GM23338 (cell line): ENCODE results near the gene SLC4A4.

Source experiments
- CREB1 ChIP-seq: fragments of 250-450 bp; sonication (Bioruptor Pico); IDR thresholded peaks from 2 replicates; pipeline ENCODE4 v1.5.0; 2020; ENCODE audit warnings: low read depth, mild to moderate bottlenecking, moderate library complexity
- EZH2 ChIP-seq: fragments of 200-600 bp; sonication (generic); IDR thresholded peaks from one replicate; pipeline ENCODE4 v1.8.0; 2017; ENCODE audit warnings: antibody characterized with exemption, mild to moderate bottlenecking, low read depth; ENCODE audit not compliant: unreplicated experiment
- EZH2phosphoT487 ChIP-seq: fragments of 200-600 bp; sonication (generic); IDR thresholded peaks from one replicate; pipeline ENCODE4 v1.8.1; 2018; ENCODE audit warnings: antibody characterized with exemption; ENCODE audit not compliant: unreplicated experiment
- JUNB ChIP-seq: IDR thresholded peaks from one replicate; pipeline ENCODE4 v1.6.1; 2016; ENCODE audit warnings: antibody characterized with exemption; ENCODE audit not compliant: unreplicated experiment
- NANOG ChIP-seq: IDR thresholded peaks from 2 replicates; pipeline ENCODE4 v1.6.1; 2016; ENCODE audit warnings: antibody characterized with exemption, borderline replicate concordance
- POLR2AphosphoS5 ChIP-seq: IDR thresholded peaks from 2 replicates; pipeline ENCODE4 v1.6.1; 2016; ENCODE audit warnings: antibody characterized with exemption, low read depth
- STAT1 ChIP-seq: IDR thresholded peaks from one replicate; pipeline ENCODE4 v1.6.1; 2016; ENCODE audit warnings: antibody characterized with exemption; ENCODE audit not compliant: unreplicated experiment
- ZNF331 ChIP-seq: fragments of 250-450 bp; sonication (Bioruptor Pico); IDR thresholded peaks from 2 replicates; pipeline ENCODE4 v1.5.0; 2020; ENCODE audit warnings: low read depth, mild to moderate bottlenecking, moderate library complexity
- TF ChIP-seq, protein P1 (sequence below), 2 experiments: fragments of 200-600 bp in 1 of 2; sonication (generic) in 1 of 2; conservative IDR thresholded peaks; 2 replicates each; pipeline versions ENCODE4 v1.5.1 to v1.6.1; 2016 to 2017; ENCODE audit warnings: antibody characterized with exemption in 2 of 2, low read depth in 2 of 2, mild to moderate bottlenecking in 2 of 2, moderate library complexity in 1 of 2
- TF ChIP-seq, protein P2 (sequence below): IDR thresholded peaks from one replicate; pipeline ENCODE4 v1.6.1; 2018; ENCODE audit warnings: antibody characterized with exemption; ENCODE audit not compliant: unreplicated experiment
- TF ChIP-seq, protein P3 (sequence below): IDR thresholded peaks from 2 replicates; pipeline ENCODE4 v1.6.1; 2016; ENCODE audit warnings: antibody characterized with exemption
- TF ChIP-seq, protein P4 (sequence below): fragments of 250-450 bp; sonication (Bioruptor Pico); IDR thresholded peaks from 2 replicates; pipeline ENCODE4 v1.5.0; 2020; ENCODE audit warnings: mild to moderate bottlenecking, moderate library complexity

DNA sequence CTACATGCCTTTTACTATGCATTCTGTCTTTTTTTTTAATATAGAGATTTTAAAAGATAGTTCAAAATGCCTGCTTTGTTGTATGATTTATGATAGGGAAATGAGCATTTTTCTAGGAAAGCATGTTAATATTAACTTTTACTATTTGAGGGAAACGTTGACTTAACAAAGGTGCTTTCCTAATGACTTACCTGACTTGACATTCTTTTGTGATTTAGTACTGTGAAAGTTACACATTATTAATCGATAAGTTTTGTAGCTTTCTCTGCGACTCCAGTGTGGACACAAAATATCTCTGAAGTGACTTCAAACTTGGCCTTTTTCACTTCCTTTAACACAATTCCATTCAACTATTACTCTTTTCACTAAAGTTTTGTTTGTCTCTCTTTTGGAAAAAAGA lies 260.8 kb downstream of the SLC4A4 start:
- TF ChIP-seq EZH2 (no peak), POLR2AphosphoS5 (no peak), STAT1 (no peak), NANOG (no peak), EZH2phosphoT487 (no peak), CREB1 (CRISPR knock-in tag) (no peak), JUNB (no peak), ZNF331 (CRISPR knock-in tag) (no peak)
- TF ChIP-seq, protein P1, sequence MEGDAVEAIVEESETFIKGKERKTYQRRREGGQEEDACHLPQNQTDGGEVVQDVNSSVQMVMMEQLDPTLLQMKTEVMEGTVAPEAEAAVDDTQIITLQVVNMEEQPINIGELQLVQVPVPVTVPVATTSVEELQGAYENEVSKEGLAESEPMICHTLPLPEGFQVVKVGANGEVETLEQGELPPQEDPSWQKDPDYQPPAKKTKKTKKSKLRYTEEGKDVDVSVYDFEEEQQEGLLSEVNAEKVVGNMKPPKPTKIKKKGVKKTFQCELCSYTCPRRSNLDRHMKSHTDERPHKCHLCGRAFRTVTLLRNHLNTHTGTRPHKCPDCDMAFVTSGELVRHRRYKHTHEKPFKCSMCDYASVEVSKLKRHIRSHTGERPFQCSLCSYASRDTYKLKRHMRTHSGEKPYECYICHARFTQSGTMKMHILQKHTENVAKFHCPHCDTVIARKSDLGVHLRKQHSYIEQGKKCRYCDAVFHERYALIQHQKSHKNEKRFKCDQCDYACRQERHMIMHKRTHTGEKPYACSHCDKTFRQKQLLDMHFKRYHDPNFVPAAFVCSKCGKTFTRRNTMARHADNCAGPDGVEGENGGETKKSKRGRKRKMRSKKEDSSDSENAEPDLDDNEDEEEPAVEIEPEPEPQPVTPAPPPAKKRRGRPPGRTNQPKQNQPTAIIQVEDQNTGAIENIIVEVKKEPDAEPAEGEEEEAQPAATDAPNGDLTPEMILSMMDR (conservative IDR thresholded peaks at IDR 0.05; ENCODE audit: low read depth in 2 of 2) = no peak
- TF ChIP-seq, protein P2, sequence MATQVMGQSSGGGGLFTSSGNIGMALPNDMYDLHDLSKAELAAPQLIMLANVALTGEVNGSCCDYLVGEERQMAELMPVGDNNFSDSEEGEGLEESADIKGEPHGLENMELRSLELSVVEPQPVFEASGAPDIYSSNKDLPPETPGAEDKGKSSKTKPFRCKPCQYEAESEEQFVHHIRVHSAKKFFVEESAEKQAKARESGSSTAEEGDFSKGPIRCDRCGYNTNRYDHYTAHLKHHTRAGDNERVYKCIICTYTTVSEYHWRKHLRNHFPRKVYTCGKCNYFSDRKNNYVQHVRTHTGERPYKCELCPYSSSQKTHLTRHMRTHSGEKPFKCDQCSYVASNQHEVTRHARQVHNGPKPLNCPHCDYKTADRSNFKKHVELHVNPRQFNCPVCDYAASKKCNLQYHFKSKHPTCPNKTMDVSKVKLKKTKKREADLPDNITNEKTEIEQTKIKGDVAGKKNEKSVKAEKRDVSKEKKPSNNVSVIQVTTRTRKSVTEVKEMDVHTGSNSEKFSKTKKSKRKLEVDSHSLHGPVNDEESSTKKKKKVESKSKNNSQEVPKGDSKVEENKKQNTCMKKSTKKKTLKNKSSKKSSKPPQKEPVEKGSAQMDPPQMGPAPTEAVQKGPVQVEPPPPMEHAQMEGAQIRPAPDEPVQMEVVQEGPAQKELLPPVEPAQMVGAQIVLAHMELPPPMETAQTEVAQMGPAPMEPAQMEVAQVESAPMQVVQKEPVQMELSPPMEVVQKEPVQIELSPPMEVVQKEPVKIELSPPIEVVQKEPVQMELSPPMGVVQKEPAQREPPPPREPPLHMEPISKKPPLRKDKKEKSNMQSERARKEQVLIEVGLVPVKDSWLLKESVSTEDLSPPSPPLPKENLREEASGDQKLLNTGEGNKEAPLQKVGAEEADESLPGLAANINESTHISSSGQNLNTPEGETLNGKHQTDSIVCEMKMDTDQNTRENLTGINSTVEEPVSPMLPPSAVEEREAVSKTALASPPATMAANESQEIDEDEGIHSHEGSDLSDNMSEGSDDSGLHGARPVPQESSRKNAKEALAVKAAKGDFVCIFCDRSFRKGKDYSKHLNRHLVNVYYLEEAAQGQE = no peak
- TF ChIP-seq, protein P3, sequence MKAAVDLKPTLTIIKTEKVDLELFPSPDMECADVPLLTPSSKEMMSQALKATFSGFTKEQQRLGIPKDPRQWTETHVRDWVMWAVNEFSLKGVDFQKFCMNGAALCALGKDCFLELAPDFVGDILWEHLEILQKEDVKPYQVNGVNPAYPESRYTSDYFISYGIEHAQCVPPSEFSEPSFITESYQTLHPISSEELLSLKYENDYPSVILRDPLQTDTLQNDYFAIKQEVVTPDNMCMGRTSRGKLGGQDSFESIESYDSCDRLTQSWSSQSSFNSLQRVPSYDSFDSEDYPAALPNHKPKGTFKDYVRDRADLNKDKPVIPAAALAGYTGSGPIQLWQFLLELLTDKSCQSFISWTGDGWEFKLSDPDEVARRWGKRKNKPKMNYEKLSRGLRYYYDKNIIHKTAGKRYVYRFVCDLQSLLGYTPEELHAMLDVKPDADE = no peak
- TF ChIP-seq, protein P4, sequence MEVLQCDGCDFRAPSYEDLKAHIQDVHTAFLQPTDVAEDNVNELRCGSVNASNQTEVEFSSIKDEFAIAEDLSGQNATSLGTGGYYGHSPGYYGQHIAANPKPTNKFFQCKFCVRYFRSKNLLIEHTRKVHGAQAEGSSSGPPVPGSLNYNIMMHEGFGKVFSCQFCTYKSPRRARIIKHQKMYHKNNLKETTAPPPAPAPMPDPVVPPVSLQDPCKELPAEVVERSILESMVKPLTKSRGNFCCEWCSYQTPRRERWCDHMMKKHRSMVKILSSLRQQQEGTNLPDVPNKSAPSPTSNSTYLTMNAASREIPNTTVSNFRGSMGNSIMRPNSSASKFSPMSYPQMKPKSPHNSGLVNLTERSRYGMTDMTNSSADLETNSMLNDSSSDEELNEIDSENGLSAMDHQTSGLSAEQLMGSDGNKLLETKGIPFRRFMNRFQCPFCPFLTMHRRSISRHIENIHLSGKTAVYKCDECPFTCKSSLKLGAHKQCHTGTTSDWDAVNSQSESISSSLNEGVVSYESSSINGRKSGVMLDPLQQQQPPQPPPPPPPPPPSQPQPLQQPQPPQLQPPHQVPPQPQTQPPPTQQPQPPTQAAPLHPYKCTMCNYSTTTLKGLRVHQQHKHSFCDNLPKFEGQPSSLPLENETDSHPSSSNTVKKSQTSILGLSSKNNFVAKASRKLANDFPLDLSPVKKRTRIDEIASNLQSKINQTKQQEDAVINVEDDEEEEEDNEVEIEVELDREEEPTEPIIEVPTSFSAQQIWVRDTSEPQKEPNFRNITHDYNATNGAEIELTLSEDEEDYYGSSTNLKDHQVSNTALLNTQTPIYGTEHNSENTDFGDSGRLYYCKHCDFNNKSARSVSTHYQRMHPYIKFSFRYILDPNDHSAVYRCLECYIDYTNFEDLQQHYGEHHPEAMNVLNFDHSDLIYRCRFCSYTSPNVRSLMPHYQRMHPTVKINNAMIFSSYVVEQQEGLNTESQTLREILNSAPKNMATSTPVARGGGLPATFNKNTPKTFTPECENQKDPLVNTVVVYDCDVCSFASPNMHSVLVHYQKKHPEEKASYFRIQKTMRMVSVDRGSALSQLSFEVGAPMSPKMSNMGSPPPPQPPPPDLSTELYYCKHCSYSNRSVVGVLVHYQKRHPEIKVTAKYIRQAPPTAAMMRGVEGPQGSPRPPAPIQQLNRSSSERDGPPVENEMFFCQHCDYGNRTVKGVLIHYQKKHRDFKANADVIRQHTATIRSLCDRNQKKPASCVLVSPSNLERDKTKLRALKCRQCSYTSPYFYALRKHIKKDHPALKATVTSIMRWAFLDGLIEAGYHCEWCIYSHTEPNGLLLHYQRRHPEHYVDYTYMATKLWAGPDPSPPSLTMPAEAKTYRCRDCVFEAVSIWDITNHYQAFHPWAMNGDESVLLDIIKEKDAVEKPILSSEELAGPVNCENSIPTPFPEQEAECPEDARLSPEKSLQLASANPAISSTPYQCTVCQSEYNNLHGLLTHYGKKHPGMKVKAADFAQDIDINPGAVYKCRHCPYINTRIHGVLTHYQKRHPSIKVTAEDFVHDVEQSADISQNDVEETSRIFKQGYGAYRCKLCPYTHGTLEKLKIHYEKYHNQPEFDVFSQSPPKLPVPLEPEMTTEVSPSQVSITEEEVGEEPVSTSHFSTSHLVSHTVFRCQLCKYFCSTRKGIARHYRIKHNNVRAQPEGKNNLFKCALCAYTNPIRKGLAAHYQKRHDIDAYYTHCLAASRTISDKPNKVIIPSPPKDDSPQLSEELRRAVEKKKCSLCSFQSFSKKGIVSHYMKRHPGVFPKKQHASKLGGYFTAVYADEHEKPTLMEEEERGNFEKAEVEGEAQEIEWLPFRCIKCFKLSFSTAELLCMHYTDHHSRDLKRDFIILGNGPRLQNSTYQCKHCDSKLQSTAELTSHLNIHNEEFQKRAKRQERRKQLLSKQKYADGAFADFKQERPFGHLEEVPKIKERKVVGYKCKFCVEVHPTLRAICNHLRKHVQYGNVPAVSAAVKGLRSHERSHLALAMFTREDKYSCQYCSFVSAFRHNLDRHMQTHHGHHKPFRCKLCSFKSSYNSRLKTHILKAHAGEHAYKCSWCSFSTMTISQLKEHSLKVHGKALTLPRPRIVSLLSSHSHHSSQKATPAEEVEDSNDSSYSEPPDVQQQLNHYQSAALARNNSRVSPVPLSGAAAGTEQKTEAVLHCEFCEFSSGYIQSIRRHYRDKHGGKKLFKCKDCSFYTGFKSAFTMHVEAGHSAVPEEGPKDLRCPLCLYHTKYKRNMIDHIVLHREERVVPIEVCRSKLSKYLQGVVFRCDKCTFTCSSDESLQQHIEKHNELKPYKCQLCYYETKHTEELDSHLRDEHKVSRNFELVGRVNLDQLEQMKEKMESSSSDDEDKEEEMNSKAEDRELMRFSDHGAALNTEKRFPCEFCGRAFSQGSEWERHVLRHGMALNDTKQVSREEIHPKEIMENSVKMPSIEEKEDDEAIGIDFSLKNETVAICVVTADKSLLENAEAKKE (CRISPR knock-in tag) = no peak
